PC-9 (cell line): ENCODE data around the gene RETREG1. TPM values are rescaled to one million over a fixed set of nuclear protein-coding genes. Genes with fewer than 3 reads are reported as not detected.

Source experiments
- BruUV-seq: library from RNA; stranded (reverse); fragments of 400-500 nt; replicated peaks from 2 replicates; lab custom pipeline; 2021; lab: Mats Ljungman, UMichigan
- CTCF ChIA-PET: fragments of 300-600 bp; sonication (Branson Sonifier 250); formaldehyde crosslinking; loops from one replicate; lab custom pipeline; 2022; ENCODE audit warnings: antibody characterized with exemption; lab: Charles Lee
- POLR2A ChIA-PET: fragments of 300-600 bp; sonication (Branson Sonifier 250); formaldehyde crosslinking; loops from one replicate; lab custom pipeline; 2022; ENCODE audit warnings: antibody characterized with exemption; ENCODE audit not compliant: unreplicated experiment; lab: Charles Lee
- DNase-seq, 2 experiments: peaks; one replicate each; pipeline versions ENCODE4 v3.0.0 to v3.0.0-alpha.2; 2015 to 2022; ENCODE audit warnings: mixed read lengths in 1 of 2
- H2AFZ ChIP-seq: fragments of 200-600 bp; sonication (generic); 2 replicates; pipeline ENCODE4 v1.8.1; 2017; ENCODE audit warnings: antibody characterized with exemption
- H3F3A ChIP-seq: fragments of 200-600 bp; sonication (generic); 2 replicates; pipeline ENCODE4 v1.8.1; 2017; ENCODE audit warnings: antibody characterized with exemption, mild to moderate bottlenecking, low read depth; ENCODE audit not compliant: insufficient read depth
- H3K27ac ChIP-seq: fragments of 200-600 bp; sonication (generic); 2 replicates; pipeline ENCODE4 v1.6.1; 2016; ENCODE audit warnings: mixed run types
- H3K27me3 ChIP-seq: fragments of 200-600 bp; sonication (generic); 2 replicates; pipeline ENCODE4 v1.6.1; 2016; ENCODE audit warnings: low read depth, mixed run types; ENCODE audit not compliant: insufficient read depth
- H3K36me3 ChIP-seq: fragments of 200-600 bp; sonication (generic); 2 replicates; pipeline ENCODE4 v1.6.1; 2016; ENCODE audit warnings: low read depth, mixed run types
- H3K4me1 ChIP-seq: fragments of 200-600 bp; sonication (generic); replicated peaks from 2 replicates; pipeline ENCODE4 v1.6.1; 2016; ENCODE audit warnings: mixed run types; ENCODE audit not compliant: insufficient read depth
- H3K4me2 ChIP-seq: fragments of 200-600 bp; sonication (generic); 2 replicates; pipeline ENCODE4 v1.6.1; 2017; ENCODE audit warnings: mixed run types
- H3K4me3 ChIP-seq: fragments of 200-600 bp; sonication (generic); 2 replicates; pipeline ENCODE4 v1.6.1; 2016; ENCODE audit warnings: mixed run types
- H3K79me2 ChIP-seq: fragments of 200-600 bp; sonication (generic); 2 replicates; pipeline ENCODE4 v1.6.1; 2017; ENCODE audit warnings: low read depth, mixed run types
- H3K9me2 ChIP-seq: fragments of 200-600 bp; sonication (generic); 2 replicates; pipeline ENCODE4 v1.8.1; 2017; ENCODE audit warnings: mild to moderate bottlenecking; ENCODE audit not compliant: insufficient read depth
- H3K9me3 ChIP-seq: fragments of 200-600 bp; sonication (generic); 2 replicates; pipeline ENCODE4 v1.8.1; 2016; ENCODE audit warnings: low read depth; ENCODE audit not compliant: insufficient read depth
- H4K20me1 ChIP-seq: fragments of 200-600 bp; sonication (generic); 2 replicates; pipeline ENCODE4 v1.8.1; 2017; ENCODE audit not compliant: insufficient read depth
- CTCF ChIP-seq: fragments of 200-600 bp; sonication (generic); conservative IDR thresholded peaks from 2 replicates; pipeline ENCODE4 v1.6.1; 2017; ENCODE audit warnings: mixed run types, antibody characterized with exemption, mild to moderate bottlenecking, moderate library complexity
- EZH2 ChIP-seq: fragments of 200-600 bp; sonication (generic); IDR thresholded peaks from 2 replicates; pipeline ENCODE4 v1.8.0; 2017; ENCODE audit warnings: antibody characterized with exemption, low read depth
- intact Hi-C: fragments of 100-400 bp; cut with micrococcal nuclease; formaldehyde crosslinking; loops from one replicate; pipeline ENCODE4 v1.10.0; 2022; ENCODE audit not compliant: unreplicated experiment
- total RNA-seq: library from RNA; stranded (reverse); gene quantifications from 2 replicates; pipeline ENCODE4 v1.2.3, GENCODE V29; 2021

RETREG1 gene
- total RNA-seq, 1 experiment from 2014 or later = 9.7 TPM

DNA sequence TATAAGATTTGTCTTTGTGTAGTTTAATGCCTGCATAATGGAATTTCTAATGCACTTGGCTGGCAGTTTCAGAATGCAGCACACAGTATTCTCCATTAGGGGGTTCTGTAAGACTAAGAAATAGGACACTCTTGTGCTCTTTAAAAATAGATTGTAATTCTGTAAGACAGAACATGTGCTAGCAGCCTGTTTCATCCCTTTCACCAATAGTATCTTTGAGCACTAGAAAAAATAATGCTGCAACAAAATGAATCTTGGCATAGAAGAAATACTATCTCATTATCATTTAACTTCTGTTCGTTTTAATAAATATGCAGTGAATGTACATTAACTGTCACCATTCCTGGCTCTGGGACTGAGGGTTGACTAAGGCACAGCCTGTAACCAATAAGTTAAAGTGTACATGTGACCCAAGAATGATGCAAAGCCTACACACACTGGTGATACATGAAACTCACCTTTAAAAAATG is 127.4 kb downstream of the RETREG1 start:
- POLR2A ChIA-PET = no interaction called here
- H3K27me3 ChIP-seq = no peaks in the 10 kb centered on the region

GRCh38 chr5:16487456-16487855 is 129.3 kb downstream of the RETREG1 start:
- POLR2A ChIA-PET = no interaction called here
- Histone ChIP-seq H3K4me3 (no peak overlapping the region), H3K4me2 (no peak overlapping the region), H3K9me3 (no peaks in the 10 kb centered on the region), H3K36me3 (no peaks in the 10 kb centered on the region), H4K20me1 (no peaks in the 10 kb centered on the region), H3K79me2 (no peaks in the 10 kb centered on the region), H3K27ac (no peak overlapping the region), H3K4me1 (peaks cover 17% of the 10 kb centered on the region), H3K27me3 (no peaks in the 10 kb centered on the region), H2AFZ (no peak overlapping the region), H3F3A (peaks cover under 1% of the 10 kb centered on the region; the same call in 1 of the 2 replicates), H3K9me2 (no peaks in the 10 kb centered on the region)
- CTCF ChIA-PET = interaction anchor here (0.6 kb wide), 2 partner anchors 185 to 700 kb away, joined by 3 to 4 read pairs; no protein-coding TSS in a partner anchor
- BruUV-seq = no TSS peak
- intact Hi-C loops = loop anchor here (5.0 kb wide), 2 partner anchors 200 to 305 kb away; no protein-coding TSS in a partner anchor
- TF ChIP-seq EZH2 = no peak
- no peak for TF ChIP-seq CTCF
- DNase-seq = no peak

More for the DNA sequence above, 127.4 kb downstream of the RETREG1 start:
- Histone ChIP-seq H3K9me3 (no peaks in the 10 kb centered on the region), H3F3A (peaks cover 15% of the 10 kb centered on the region), H3K4me3 (no peak overlapping the region), H3K36me3 (no peaks in the 10 kb centered on the region), H3K79me2 (no peaks in the 10 kb centered on the region), H2AFZ (no peak overlapping the region), H3K4me1 (peaks cover 26% of the 10 kb centered on the region), H4K20me1 (no peaks in the 10 kb centered on the region), H3K9me2 (no peaks in the 10 kb centered on the region), H3K27ac (no peak overlapping the region), H3K4me2 (no peak overlapping the region)
- peak; percentile 88 for TF ChIP-seq CTCF
- TF ChIP-seq EZH2 = no peak
- CTCF ChIA-PET = interaction anchor here (1.0 to 2.0 kb wide), 7 partner anchors 55 to 701 kb away, joined by 3 to 18 read pairs (median 5); no protein-coding TSS in a partner anchor
- DNase-seq = peak; percentile 41 to 64
- BruUV-seq = no TSS peak
- intact Hi-C loops = loop anchor here (1.0 to 5.0 kb wide), 5 partner anchors 61 to 714 kb away; no protein-coding TSS in a partner anchor

DNA sequence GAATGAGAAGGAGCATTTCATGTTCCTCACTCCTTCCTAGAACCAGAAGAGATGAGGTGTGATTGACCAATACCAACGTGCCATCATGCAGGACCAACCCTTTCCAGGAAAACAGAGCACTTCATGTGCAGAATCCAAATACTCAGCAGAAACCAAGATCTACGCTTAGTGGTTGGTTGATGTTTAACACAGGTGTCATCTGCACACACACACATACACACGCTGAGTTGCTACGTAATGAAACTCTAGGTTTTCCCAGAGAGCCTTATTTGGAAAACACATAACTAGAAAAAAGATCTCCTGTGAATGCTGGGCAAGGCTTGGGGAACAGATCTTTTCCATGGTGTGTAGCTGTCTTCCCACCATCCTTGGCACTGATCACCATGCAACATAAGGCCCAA is 130.1 kb downstream of the RETREG1 start:
- ChIA-PET POLR2A (interaction anchor here (0.7 kb wide), 1 partner anchor 332 kb away, joined by 6 read pairs; no protein-coding TSS in a partner anchor), CTCF (interaction anchor here (0.6 kb wide), 1 partner anchor 701 kb away, joined by 4 read pairs; no protein-coding TSS in a partner anchor)
- intact Hi-C loops = loop anchor here (5.0 kb wide), 2 partner anchors 201 to 306 kb away; no protein-coding TSS in a partner anchor
- H3K9me2 ChIP-seq = no peaks in the 10 kb centered on the region
- H3K36me3 ChIP-seq = no peaks in the 10 kb centered on the region
- TF ChIP-seq EZH2 = no peak
- no peak for TF ChIP-seq CTCF
- no peaks in the 10 kb centered on the region for H3F3A ChIP-seq
- no TSS peak for BruUV-seq
- no peaks in the 10 kb centered on the region for H3K27me3 ChIP-seq
- no peaks in the 10 kb centered on the region for H4K20me1 ChIP-seq
- DNase-seq = no peak
- no peak overlapping the region for H3K4me2 ChIP-seq
- H3K4me1 ChIP-seq = peaks cover 10% of the 10 kb centered on the region
- H3K9me3 ChIP-seq = no peaks in the 10 kb centered on the region
- H3K79me2 ChIP-seq = no peaks in the 10 kb centered on the region
- no peak overlapping the region for H3K4me3 ChIP-seq
- no peak overlapping the region for H2AFZ ChIP-seq
- no peak overlapping the region for H3K27ac ChIP-seq
